Lower leg skin (tissue), 3 donors: ENCODE measurements around the gene ASXL2.

Experiments used
- CTCF ChIP-seq, 3 donors: fragments of 450-650 bp; IDR thresholded peaks; one replicate each; pipeline ENCODE4 v1.5.1; 2016; ENCODE audit warnings: antibody characterized with exemption in 3 of 3, mild to moderate bottlenecking in 3 of 3, moderate library complexity in 2 of 3
- POLR2A ChIP-seq, 2 donors: fragments of 450-650 bp; IDR thresholded peaks; one replicate each; pipeline ENCODE4 v1.6.1; 2016 to 2017; ENCODE audit warnings: antibody characterized with exemption in 2 of 2, mild to moderate bottlenecking in 1 of 2, moderate library complexity in 1 of 2

- TF ChIP-seq CTCF (IDR thresholded peaks at IDR 0.05): no peak
- TF ChIP-seq POLR2A (IDR thresholded peaks at IDR 0.05): no peak
These were observed 157.7 kb downstream of the ASXL2 start for GRCh38 chr2:25720575-25720974.
